ENCODE data around the gene DISC1. TPM values are rescaled to one million over a fixed set of nuclear protein-coding genes. Genes with fewer than 3 reads are reported as not detected.

DISC1 gene
- total RNA-seq, 2 experiments from 2014 or later, result 1.9 to 3.8 TPM

GRCh38 chr1:231808990-231809389 is 182.4 kb downstream of the DISC1 start:
- DNase-seq (no peak), ATAC-seq (no peak)
- ChIA-PET POLR2A (no interaction called here), CTCF (interaction anchor here (0.6 to 2.2 kb wide), 2 partner anchors 52 to 88 kb away, joined by 3 to 11 read pairs; no protein-coding TSS in a partner anchor)
- intact Hi-C loops (cut with DNase I, micrococcal nuclease), result loop anchor here (5.0 to 10.0 kb wide), 2 partner anchors 184 to 452 kb away; partner anchors contain the start of gene DISC1 (in 1 of the 2)
- Mint-ChIP-seq H3K4me1 (no peaks in the 10 kb centered on the region), H3K4me3 (no peak overlapping the region), H3K36me3 (ENCODE audit: low read depth) (peaks cover 6% of the 10 kb centered on the region), H3K9me3 (ENCODE audit: low read depth) (no peaks in the 10 kb centered on the region), H3K27ac (no peak overlapping the region), H3K27me3 (no peaks in the 10 kb centered on the region)

GRCh38 chr1:231810415-231810814 is 183.8 kb downstream of the DISC1 start:
- POLR2A ChIA-PET, result no interaction called here
- Mint-ChIP-seq H3K27ac (no peak overlapping the region), H3K4me1 (no peaks in the 10 kb centered on the region), H3K9me3 (ENCODE audit: low read depth) (no peaks in the 10 kb centered on the region), H3K27me3 (no peaks in the 10 kb centered on the region), H3K36me3 (ENCODE audit: low read depth) (peaks cover 3% of the 10 kb centered on the region), H3K4me3 (no peak overlapping the region)
- CTCF ChIA-PET, result interaction anchor here (0.8 to 1.3 kb wide), 2 partner anchors 53 to 87 kb away, joined by 3 read pairs; no protein-coding TSS in a partner anchor
- intact Hi-C loops (cut with DNase I, micrococcal nuclease), result no loop called here
- DNase-seq, result no peak
- ATAC-seq, result no peak

GRCh38 chr1:231814021-231814420 is 187.4 kb downstream of the DISC1 start:
- no peaks in the 10 kb centered on the region for H3K4me1 Mint-ChIP-seq
- no peaks in the 10 kb centered on the region for H3K9me3 Mint-ChIP-seq (ENCODE audit: low read depth)
- DNase-seq (no peak), ATAC-seq (no peak)
- peaks cover 13% of the 10 kb centered on the region for H3K36me3 Mint-ChIP-seq (ENCODE audit: low read depth)
- no peaks in the 10 kb centered on the region for H3K27me3 Mint-ChIP-seq
- intact Hi-C loops (cut with DNase I, micrococcal nuclease), result no loop called here
- H3K4me3 Mint-ChIP-seq, result no peak overlapping the region
- POLR2A ChIA-PET, result no interaction called here
- H3K27ac Mint-ChIP-seq, result no peak overlapping the region
- CTCF ChIA-PET, result interaction anchor here (0.5 to 0.6 kb wide), 2 partner anchors 93 to 1865 kb away, joined by 3 read pairs; no protein-coding TSS in a partner anchor

- Mint-ChIP-seq H3K27ac (no peak overlapping the region), H3K27me3 (no peaks in the 10 kb centered on the region), H3K4me1 (no peaks in the 10 kb centered on the region), H3K4me3 (no peak overlapping the region), H3K36me3 (ENCODE audit: low read depth) (peaks cover 13% of the 10 kb centered on the region), H3K9me3 (ENCODE audit: low read depth) (no peaks in the 10 kb centered on the region)
- ChIA-PET POLR2A (no interaction called here), CTCF (no interaction called here)
- ATAC-seq (no peak), DNase-seq (no peak)
- intact Hi-C loops (cut with DNase I, micrococcal nuclease), result no loop called here
These were observed 187.9 kb downstream of the DISC1 start for GRCh38 chr1:231814521-231814920.

- CTCF ChIA-PET, result interaction anchor here (1.0 kb wide), 1 partner anchor 61 kb away, joined by 4 read pairs; no protein-coding TSS in a partner anchor
- Mint-ChIP-seq H3K9me3 (ENCODE audit: low read depth) (no peaks in the 10 kb centered on the region), H3K27me3 (no peaks in the 10 kb centered on the region), H3K27ac (no peak overlapping the region), H3K4me1 (no peaks in the 10 kb centered on the region), H3K36me3 (ENCODE audit: low read depth) (peaks cover 15% of the 10 kb centered on the region), H3K4me3 (no peak overlapping the region)
- POLR2A ChIA-PET, result no interaction called here
- ATAC-seq, result no peak
- DNase-seq, result no peak
- intact Hi-C loops (cut with DNase I, micrococcal nuclease), result no loop called here
These were observed 191.2 kb downstream of the DISC1 start for GRCh38 chr1:231817801-231818200.

- Mint-ChIP-seq H3K36me3 (ENCODE audit: low read depth) (peaks cover 15% of the 10 kb centered on the region), H3K4me1 (no peaks in the 10 kb centered on the region), H3K27me3 (no peaks in the 10 kb centered on the region), H3K4me3 (no peak overlapping the region), H3K9me3 (ENCODE audit: low read depth) (no peaks in the 10 kb centered on the region), H3K27ac (no peak overlapping the region)
- ChIA-PET CTCF (interaction anchor here (1.0 kb wide), 1 partner anchor 62 kb away, joined by 4 read pairs; no protein-coding TSS in a partner anchor), POLR2A (no interaction called here)
- ATAC-seq (no peak), DNase-seq (no peak)
- intact Hi-C loops (cut with DNase I, micrococcal nuclease), result no loop called here
These were observed 191.7 kb downstream of the DISC1 start for GRCh38 chr1:231818337-231818736.

- ATAC-seq (no peak), DNase-seq (no peak)
- H3K9me3 Mint-ChIP-seq (ENCODE audit: low read depth), result no peaks in the 10 kb centered on the region
- POLR2A ChIA-PET, result no interaction called here
- no peak overlapping the region for H3K4me3 Mint-ChIP-seq
- H3K27me3 Mint-ChIP-seq, result no peaks in the 10 kb centered on the region
- intact Hi-C loops (cut with DNase I, micrococcal nuclease), result no loop called here
- no peak overlapping the region for H3K27ac Mint-ChIP-seq
- peaks cover 9% of the 10 kb centered on the region for H3K36me3 Mint-ChIP-seq (ENCODE audit: low read depth)
- CTCF ChIA-PET, result no interaction called here
- no peaks in the 10 kb centered on the region for H3K4me1 Mint-ChIP-seq
These were observed 194.7 kb downstream of the DISC1 start for GRCh38 chr1:231821281-231821680.

- DNase-seq (no peak), ATAC-seq (no peak)
- Mint-ChIP-seq H3K4me1 (no peaks in the 10 kb centered on the region), H3K27me3 (no peaks in the 10 kb centered on the region), H3K4me3 (no peak overlapping the region), H3K36me3 (ENCODE audit: low read depth) (peaks cover 9% of the 10 kb centered on the region), H3K9me3 (ENCODE audit: low read depth) (no peaks in the 10 kb centered on the region), H3K27ac (no peak overlapping the region)
- CTCF ChIA-PET, result interaction anchor here (0.6 kb wide), 1 partner anchor 692 kb away, joined by 4 read pairs; no protein-coding TSS in a partner anchor
- intact Hi-C loops (cut with DNase I, micrococcal nuclease), result no loop called here
- POLR2A ChIA-PET, result no interaction called here
These were observed 195.5 kb downstream of the DISC1 start for GRCh38 chr1:231822041-231822440.

GRCh38 chr1:231826566-231826965 is 200.0 kb downstream of the DISC1 start:
- H3K36me3 Mint-ChIP-seq (ENCODE audit: low read depth), result peaks cover 3% of the 10 kb centered on the region
- POLR2A ChIA-PET, result no interaction called here
- ATAC-seq, result no peak

GRCh38 chr1:231827337-231828105 is 200.9 kb downstream of the DISC1 start:
- H3K27me3 Mint-ChIP-seq, result no peaks in the 10 kb centered on the region
- ATAC-seq (no peak), DNase-seq (no peak)
- H3K27ac Mint-ChIP-seq, result no peak overlapping the region
- no peak overlapping the region for H3K4me3 Mint-ChIP-seq
- no peaks in the 10 kb centered on the region for H3K9me3 Mint-ChIP-seq (ENCODE audit: low read depth)
- no peaks in the 10 kb centered on the region for H3K4me1 Mint-ChIP-seq
- ChIA-PET CTCF (no interaction called here), POLR2A (no interaction called here)
- H3K36me3 Mint-ChIP-seq (ENCODE audit: low read depth), result peaks cover 3% of the 10 kb centered on the region
- intact Hi-C loops (cut with DNase I, micrococcal nuclease), result no loop called here

More at GRCh38 chr1:231826566-231826965, 200.0 kb downstream of the DISC1 start:
- Mint-ChIP-seq H3K27me3 (no peaks in the 10 kb centered on the region), H3K27ac (no peak overlapping the region), H3K9me3 (ENCODE audit: low read depth) (no peaks in the 10 kb centered on the region), H3K4me1 (no peaks in the 10 kb centered on the region), H3K4me3 (no peak overlapping the region)
- DNase-seq, result no peak
- CTCF ChIA-PET, result no interaction called here
- intact Hi-C loops (cut with DNase I, micrococcal nuclease), result no loop called here

- no peak for DNase-seq
- intact Hi-C loops (cut with DNase I, micrococcal nuclease), result no loop called here
- ATAC-seq, result no peak
- Mint-ChIP-seq H3K27me3 (no peaks in the 10 kb centered on the region), H3K4me3 (no peak overlapping the region), H3K36me3 (ENCODE audit: low read depth) (peaks cover 3% of the 10 kb centered on the region), H3K27ac (no peak overlapping the region), H3K4me1 (no peaks in the 10 kb centered on the region), H3K9me3 (ENCODE audit: low read depth) (no peaks in the 10 kb centered on the region)
- ChIA-PET POLR2A (no interaction called here), CTCF (no interaction called here)
These were observed 201.8 kb downstream of the DISC1 start for GRCh38 chr1:231828182-231828920.

GRCh38 chr1:231829332-231829731 is 202.7 kb downstream of the DISC1 start:
- DNase-seq (no peak), ATAC-seq (no peak)
- no peak overlapping the region for H3K4me3 Mint-ChIP-seq
- no peaks in the 10 kb centered on the region for H3K4me1 Mint-ChIP-seq
- CTCF ChIA-PET, result no interaction called here
- H3K27me3 Mint-ChIP-seq, result no peaks in the 10 kb centered on the region
- H3K9me3 Mint-ChIP-seq (ENCODE audit: low read depth), result no peaks in the 10 kb centered on the region
- intact Hi-C loops (cut with DNase I, micrococcal nuclease), result no loop called here
- H3K27ac Mint-ChIP-seq, result no peak overlapping the region
- peaks cover 3% of the 10 kb centered on the region for H3K36me3 Mint-ChIP-seq (ENCODE audit: low read depth)
- POLR2A ChIA-PET, result no interaction called here

Measured in activated CD4-positive, alpha-beta T cell treated with anti-CD3 and anti-CD28 coated beads for 36 hours (primary cell).